Skeletal muscle tissue (tissue), 4 donors: Measurements from ENCODE around the gene ELN. TPM values are rescaled to one million over a fixed set of nuclear protein-coding genes. Genes with fewer than 3 reads are reported as not detected.
"Not testable (repeated sequence)": the region's sequence is repeated elsewhere in the genome, so short reads cannot be mapped to it uniquely, and the experiment has no call there.

Experiments used
- H3K27ac ChIP-seq: one replicate; pipeline ENCODE4 v1.7.0; 2013; ENCODE audit warnings: mild to moderate bottlenecking, low read depth, low read length, inconsistent platforms
- H3K27me3 ChIP-seq, 3 donors: one replicate each; pipeline ENCODE4 v1.7.0; 2013; ENCODE audit warnings: low read length in 3 of 3; ENCODE audit not compliant: control insufficient read depth in 3 of 3, insufficient read depth in 3 of 3
- H3K36me3 ChIP-seq, 3 donors: one replicate each; pipeline ENCODE4 v1.7.0; 2013; ENCODE audit warnings: low read length in 3 of 3; ENCODE audit not compliant: control insufficient read depth in 3 of 3, insufficient read depth in 3 of 3
- H3K4me1 ChIP-seq, 3 donors: one replicate each; pipeline ENCODE4 v1.7.0; 2013; ENCODE audit warnings: low read length in 3 of 3, mild to moderate bottlenecking in 3 of 3; ENCODE audit not compliant: control insufficient read depth in 3 of 3, insufficient read depth in 3 of 3
- H3K4me3 ChIP-seq, 3 donors: one replicate each; pipeline ENCODE4 v1.7.0; 2013; ENCODE audit warnings: low read length in 3 of 3
- H3K9ac ChIP-seq, 3 donors: one replicate each; pipeline ENCODE4 v1.7.0; 2013; ENCODE audit warnings: low read length in 3 of 3, mild to moderate bottlenecking in 3 of 3, moderate library complexity in 2 of 3, low read depth in 1 of 3
- H3K9me3 ChIP-seq, 3 donors: one replicate each; pipeline ENCODE4 v1.7.0; 2013; ENCODE audit warnings: low read length in 3 of 3; ENCODE audit not compliant: control insufficient read depth in 3 of 3
- total RNA-seq: library from RNA; depleted of rRNA; stranded (reverse); fragments of >200 nt; gene quantifications from one replicate; pipeline ENCODE4 v1.2.3, GENCODE V29; 2014
- donor health status: Osteomylitis.

Gene ELN
- total RNA-seq: 107 TPM

DNA sequence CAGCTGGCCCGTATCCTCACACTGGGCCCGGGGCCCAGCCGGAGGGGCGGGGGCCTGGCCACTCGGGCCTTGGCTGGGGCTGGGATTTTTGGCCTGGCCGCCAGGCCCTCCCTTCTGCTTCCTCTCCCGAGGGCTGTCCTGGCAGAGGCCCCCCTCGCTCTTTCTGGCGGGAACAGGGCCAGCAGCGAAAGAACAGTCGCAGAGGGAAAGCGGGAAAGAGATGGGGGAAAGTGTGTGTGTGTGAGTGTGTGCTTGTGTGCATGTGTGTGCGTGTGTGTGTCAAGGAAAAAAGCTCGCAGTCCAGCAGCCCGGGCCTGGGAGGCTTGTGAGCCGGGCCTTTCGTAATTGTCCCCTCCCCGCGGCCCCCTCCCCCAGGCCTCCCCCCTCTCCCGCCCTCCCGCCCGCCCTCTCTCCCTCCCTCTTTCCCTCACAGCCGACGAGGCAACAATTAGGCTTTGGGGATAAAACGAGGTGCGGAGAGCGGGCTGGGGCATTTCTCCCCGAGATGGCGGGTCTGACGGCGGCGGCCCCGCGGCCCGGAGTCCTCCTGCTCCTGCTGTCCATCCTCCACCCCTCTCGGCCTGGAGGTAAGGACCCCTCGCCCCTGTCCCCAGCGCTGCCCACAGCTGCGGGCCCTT, at the start of gene ELN:
TSS of gene ELN (plus strand) at position 491 of the 638 bp plus-strand sequence. CDS start at position 506, 15 bp downstream.
- H3K4me3 ChIP-seq: peak within 1 kb of the TSS; percentile 60 to 85 (median 77)
- no peaks in the 10 kb centered on the region for H3K9me3 ChIP-seq
- H3K9ac ChIP-seq: peak within 1 kb of the TSS; percentile 59 to 74 (median 61)
- peaks cover 43 to 55% (median 55%) of the 10 kb centered on the region in 3 donors for H3K4me1 ChIP-seq
- H3K36me3 ChIP-seq: no peaks in the 10 kb centered on the region
- peaks cover 4 to 15% (median 14%) of the 10 kb centered on the region in 3 donors for H3K27me3 ChIP-seq
- H3K27ac ChIP-seq: peak within 1 kb of the TSS; percentile 58

DNA sequence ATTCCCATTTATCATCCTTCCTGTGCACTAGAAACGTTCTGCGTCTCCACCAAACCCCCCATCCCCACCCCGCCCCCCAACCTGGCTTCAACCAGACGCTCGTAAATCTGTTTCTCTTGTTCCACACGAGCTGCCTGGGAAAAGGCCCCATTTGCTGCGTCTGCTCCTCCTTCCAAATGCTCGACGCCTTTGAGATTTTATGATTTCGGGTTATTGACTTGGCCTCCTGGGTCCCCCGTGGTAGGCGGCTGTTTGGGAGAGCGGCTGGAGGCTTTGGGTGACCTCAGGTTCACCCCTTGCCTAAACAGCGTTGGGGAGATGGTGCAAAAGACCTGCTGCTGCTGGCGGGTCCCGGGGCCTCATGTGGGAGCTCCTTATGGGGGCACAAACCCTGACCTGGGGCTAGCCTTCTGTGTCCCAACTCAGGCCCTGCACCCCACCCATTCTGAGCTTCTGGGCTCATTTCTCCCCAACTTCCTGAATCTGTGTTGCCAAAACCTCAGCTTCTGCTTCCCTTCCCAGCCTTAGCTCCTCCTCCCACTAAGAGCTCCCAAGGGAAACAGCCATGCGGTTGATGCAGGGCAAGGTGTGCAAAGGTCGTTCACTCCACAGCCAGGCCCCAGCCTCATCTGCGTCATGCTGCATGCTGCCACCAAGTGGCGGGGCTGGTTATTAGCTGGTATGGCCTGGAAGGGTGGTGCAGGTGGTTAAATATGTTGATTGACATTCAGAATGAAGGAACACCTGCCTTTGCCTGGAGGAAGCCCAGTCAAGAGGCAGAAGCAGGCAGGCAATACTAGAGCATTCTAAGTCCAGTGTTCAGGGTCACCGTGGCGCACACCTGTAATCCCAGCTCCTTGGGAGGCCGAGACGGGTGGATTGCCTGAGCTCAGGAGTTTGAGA, 49.1 kb upstream of the ELN start:
- Histone ChIP-seq H3K4me1 (peaks cover 18 to 35% (median 29%) of the 10 kb centered on the region in 3 donors), H3K9me3 (no peaks in the 10 kb centered on the region), H3K9ac (no peak overlapping the region), H3K27me3 (no peaks in the 10 kb centered on the region), H3K27ac (no peak overlapping the region), H3K4me3 (peak overlapping the region in 1 of 3 donors; percentile 6), H3K36me3 (no peaks in the 10 kb centered on the region)

DNA sequence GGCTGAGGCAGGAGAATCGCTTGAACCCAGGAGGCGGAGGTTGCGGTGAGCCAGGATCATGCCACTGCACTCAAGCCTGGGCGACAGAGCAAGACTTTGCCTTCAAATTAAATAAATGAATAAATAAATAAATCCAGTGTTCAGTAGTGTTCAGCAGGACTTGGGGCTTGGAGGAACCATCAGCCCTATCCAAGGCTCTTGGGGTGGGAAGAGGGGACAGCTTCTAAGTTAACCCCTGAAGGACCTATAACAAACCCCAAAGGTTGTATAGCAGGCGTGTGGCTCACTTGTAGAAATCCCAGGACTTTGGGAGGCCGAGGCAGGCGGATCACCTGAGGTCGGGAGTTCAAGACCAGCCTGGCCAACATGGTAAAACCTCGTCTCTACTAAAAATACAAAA, 48.3 kb upstream of the ELN start:
- not testable (repeated sequence) for H3K27ac ChIP-seq, H3K36me3 ChIP-seq, H3K27me3 ChIP-seq, H3K4me3 ChIP-seq, H3K9ac ChIP-seq, H3K9me3 ChIP-seq
- H3K4me1 ChIP-seq: peaks cover 17 to 30% (median 22%) of the 10 kb centered on the region in 3 donors

DNA sequence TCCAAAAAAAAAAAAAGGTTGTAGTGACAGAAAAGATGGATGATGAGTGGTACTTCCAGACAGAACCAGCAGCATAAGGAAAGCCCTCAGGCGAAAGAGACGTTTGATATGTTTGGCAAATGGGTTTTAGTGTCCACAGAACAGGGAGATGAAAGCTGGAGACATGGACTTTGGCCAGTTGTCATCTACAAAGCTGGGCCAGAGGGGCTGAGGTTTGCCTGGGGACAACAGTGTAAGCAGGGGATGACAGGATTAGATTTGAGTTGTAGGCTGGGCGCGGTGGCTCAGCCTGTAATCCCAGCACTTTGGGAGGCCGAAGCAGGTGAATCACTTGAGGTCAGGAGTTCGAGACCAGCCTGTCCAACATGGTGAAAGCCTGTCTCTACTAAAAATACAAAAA, 47.8 kb upstream of the ELN start:
- Histone ChIP-seq H3K27ac (no peak overlapping the region), H3K9ac (no peak overlapping the region), H3K9me3 (no peaks in the 10 kb centered on the region), H3K4me3 (no peak overlapping the region), H3K4me1 (peaks cover 17 to 30% (median 20%) of the 10 kb centered on the region in 3 donors), H3K27me3 (peaks cover 0 to 3% (median 0%) of the 10 kb centered on the region in 3 donors), H3K36me3 (no peaks in the 10 kb centered on the region)

DNA sequence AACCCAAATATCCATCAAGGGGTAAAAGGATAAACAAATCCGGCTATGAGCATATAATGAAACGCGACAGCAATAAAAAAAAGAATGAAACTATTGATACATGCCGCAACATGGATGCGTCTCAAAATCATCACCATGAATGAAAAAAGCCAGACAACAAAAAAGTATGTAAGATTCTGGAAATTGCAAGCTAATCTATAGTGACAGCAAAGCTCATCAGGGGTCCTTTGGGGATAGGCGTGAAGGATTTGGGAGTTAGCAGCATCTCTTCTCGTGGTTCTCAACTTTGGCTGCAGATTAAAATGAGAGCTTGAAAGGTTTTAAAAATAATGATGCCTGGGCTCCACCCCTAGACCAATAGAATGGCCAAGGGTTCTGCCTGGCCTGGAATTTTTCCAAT, 46.0 kb upstream of the ELN start:
- no peak overlapping the region for H3K27ac ChIP-seq
- peaks cover 21 to 31% (median 26%) of the 10 kb centered on the region in 3 donors for H3K4me1 ChIP-seq
- peaks cover 0 to 3% (median 0%) of the 10 kb centered on the region in 3 donors for H3K27me3 ChIP-seq
- H3K9ac ChIP-seq: no peak overlapping the region
- H3K4me3 ChIP-seq: no peak overlapping the region
- H3K36me3 ChIP-seq: no peaks in the 10 kb centered on the region
- no peaks in the 10 kb centered on the region for H3K9me3 ChIP-seq

DNA sequence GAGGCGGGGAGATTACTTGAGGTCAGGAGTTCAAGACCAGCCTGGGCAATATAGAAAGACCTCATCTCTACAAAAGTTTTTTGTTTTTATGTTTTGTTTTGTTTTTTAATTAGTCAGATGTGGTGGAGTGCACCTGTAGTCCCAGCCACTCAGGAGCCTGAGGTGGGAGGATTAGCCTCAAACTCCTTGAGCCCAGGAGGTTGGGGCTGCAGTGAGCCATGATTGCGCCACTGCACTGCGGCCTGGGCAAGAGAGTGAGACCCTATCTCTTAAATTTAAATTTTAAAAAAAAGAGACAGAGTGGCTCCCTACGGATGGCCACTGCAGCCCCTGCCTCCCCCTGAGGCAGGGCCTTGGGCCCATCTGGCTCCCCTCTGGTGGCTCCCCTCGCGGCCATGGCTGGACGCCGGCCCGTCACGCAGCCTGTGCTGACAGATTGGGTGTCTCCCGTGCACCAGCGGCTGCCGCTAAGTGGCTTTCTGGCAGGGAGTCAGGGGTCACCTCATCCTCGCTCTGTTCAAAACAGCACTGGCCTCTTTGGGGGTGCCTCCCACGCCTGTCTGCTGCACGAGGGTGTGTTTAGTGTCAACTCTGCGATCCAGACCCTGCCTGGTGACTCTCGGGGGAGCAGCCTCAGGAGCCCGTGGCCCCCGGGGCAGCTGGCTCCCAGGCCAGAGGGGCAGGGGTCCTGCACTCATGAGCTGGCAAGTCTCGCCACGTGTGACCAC, 44.4 kb upstream of the ELN start:
- H3K9me3 ChIP-seq: no peaks in the 10 kb centered on the region
- peaks cover 0 to 3% (median 0%) of the 10 kb centered on the region in 3 donors for H3K27me3 ChIP-seq
- H3K36me3 ChIP-seq: no peaks in the 10 kb centered on the region
- no peak overlapping the region for H3K4me3 ChIP-seq
- H3K27ac ChIP-seq: no peak overlapping the region
- peaks cover 9 to 19% (median 11%) of the 10 kb centered on the region in 3 donors for H3K4me1 ChIP-seq
- no peak overlapping the region for H3K9ac ChIP-seq

DNA sequence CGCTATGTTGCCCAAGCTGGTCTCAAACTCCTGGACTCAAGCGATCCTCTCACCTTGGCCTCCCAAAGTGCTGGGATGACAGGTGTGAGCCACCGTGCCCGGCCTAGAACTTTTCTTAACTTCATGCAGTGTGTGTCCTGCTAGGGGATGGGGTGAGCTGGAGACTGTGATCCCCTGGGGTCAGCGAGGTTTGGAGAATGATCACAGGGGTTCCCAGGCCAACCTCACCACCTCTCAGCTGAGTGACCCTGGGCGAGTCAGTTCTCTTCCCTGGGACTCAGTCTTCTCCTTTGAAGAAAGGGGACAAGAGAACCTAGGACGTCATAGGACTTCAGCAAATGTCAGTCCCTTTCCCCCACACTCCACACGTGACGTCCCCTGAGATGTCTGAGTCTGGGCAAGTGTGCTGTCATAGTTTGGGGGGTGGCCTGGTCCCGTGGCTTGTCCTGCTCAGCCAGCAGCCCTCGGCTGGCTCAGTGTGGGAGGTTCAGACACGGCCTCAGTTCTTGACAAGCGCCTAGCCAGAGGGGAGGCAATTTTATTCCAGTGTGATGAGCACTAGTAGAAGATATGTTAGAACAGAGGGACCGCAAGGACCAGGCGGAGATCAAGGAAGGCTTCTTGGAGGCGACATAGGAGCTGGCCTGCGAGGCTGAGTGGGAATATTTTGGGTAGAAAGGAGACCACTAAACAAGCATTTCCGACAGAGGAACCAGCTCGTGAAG, 43.3 kb upstream of the ELN start:
- Histone ChIP-seq H3K9me3 (no peaks in the 10 kb centered on the region), H3K36me3 (no peaks in the 10 kb centered on the region), H3K27ac (no peak overlapping the region), H3K4me3 (no peak overlapping the region), H3K27me3 (peaks cover 0 to 3% (median 0%) of the 10 kb centered on the region in 3 donors), H3K4me1 (peaks cover 3 to 11% (median 4%) of the 10 kb centered on the region in 3 donors), H3K9ac (no peak overlapping the region)

DNA sequence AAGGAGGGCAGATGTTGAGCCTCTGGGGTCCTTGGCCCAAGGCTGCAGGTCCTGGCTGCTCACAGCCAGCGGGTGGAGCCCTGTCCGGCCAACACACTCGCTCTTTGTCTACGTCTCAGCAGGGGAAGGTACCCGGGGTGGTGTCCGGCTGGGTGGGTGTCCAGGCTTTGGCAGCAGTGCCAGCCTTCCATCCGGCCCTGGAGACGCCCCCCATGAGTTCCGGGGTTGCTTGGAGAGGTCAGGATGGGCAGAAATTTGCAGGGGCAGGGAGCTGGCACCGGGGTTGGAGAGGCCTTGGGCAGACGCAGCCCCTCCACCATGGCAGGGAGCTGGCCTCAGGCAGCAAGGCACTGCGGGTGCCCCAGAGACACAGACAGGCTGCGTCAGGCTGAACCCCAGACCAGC, 42.2 kb upstream of the ELN start:
- no peaks in the 10 kb centered on the region for H3K9me3 ChIP-seq
- H3K9ac ChIP-seq: peak overlapping the region; percentile 14 to 40 (median 16)
- no peaks in the 10 kb centered on the region for H3K36me3 ChIP-seq
- peaks cover 0 to 3% (median 0%) of the 10 kb centered on the region in 3 donors for H3K27me3 ChIP-seq
- no peak overlapping the region for H3K27ac ChIP-seq
- H3K4me3 ChIP-seq: no peak overlapping the region
- peaks cover 3 to 11% (median 4%) of the 10 kb centered on the region in 3 donors for H3K4me1 ChIP-seq

DNA sequence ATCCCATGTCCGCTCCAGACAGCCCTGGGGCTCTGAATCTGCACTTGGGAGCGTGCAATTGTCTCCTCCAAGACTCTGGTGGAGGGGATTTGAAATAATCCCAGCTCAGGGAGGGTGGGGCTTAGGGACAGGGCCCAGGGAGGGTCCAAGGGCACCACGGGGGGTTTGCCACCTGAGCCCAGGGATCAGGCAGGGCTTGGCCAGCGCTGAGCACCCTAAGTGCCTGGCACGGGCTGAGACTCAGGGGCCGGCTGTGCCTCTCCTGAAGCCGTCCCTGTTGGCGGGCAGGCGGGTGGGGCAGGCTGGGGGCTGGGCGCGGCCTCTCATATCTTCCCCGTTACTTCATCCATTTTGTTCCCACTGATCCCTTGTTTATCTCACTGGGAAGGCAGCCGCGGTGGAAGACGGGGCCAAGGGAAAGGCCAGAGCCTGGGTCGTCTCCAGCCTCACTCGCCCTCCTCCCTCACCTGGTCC, 41.8 kb upstream of the ELN start:
- Histone ChIP-seq H3K4me1 (peaks cover 3 to 11% (median 4%) of the 10 kb centered on the region in 3 donors), H3K9ac (peak overlapping the region; percentile 14 to 40 (median 16)), H3K4me3 (no peak overlapping the region), H3K9me3 (no peaks in the 10 kb centered on the region), H3K36me3 (no peaks in the 10 kb centered on the region), H3K27me3 (peaks cover 0 to 3% (median 0%) of the 10 kb centered on the region in 3 donors), H3K27ac (no peak overlapping the region)
